Measurements from ENCODE around the gene POLR3K.

POLR3K gene

GRCh38 chr16:62283-62967 lies 9.0 kb upstream of the POLR3K start:
- TF ChIP-seq CTCF (conservative IDR thresholded peaks at IDR 0.05) (no peak), ZFX (IDR thresholded peaks at IDR 0.05) (no peak)
- no peak overlapping the region for H3K27ac ChIP-seq

DNA sequence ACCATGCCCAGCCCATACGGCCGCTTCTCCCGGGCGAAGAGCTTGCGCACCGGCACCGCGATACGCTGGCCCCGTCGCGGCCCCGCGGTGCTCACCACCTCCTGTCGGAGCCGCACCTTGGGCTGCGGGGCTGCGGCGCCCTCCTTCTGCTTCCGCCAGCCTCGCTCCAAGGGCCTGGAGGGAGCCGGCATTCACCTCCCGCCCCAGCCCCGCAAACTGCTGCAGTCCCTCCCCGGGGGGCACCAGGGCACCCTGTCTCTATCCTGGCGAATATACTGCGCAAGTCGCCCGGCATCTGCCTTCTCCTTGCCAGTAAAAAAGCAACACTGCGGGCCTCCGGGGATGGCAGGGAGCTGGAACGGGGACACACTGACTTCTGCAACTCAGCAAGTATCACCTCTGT lies 8.5 kb upstream of the POLR3K start:
- no peak for TF ChIP-seq CTCF (conservative IDR thresholded peaks at IDR 0.05)
- no peak for TF ChIP-seq ZFX (IDR thresholded peaks at IDR 0.05)

GRCh38 chr16:60929-61878 lies 7.8 kb upstream of the POLR3K start:
- no peak overlapping the region for H3K27ac ChIP-seq
- TF ChIP-seq CTCF (conservative IDR thresholded peaks at IDR 0.05) (no peak), ZFX (IDR thresholded peaks at IDR 0.05) (no peak)

More for the DNA sequence above, 8.5 kb upstream of the POLR3K start:
- H3K27ac ChIP-seq: no peak overlapping the region

DNA sequence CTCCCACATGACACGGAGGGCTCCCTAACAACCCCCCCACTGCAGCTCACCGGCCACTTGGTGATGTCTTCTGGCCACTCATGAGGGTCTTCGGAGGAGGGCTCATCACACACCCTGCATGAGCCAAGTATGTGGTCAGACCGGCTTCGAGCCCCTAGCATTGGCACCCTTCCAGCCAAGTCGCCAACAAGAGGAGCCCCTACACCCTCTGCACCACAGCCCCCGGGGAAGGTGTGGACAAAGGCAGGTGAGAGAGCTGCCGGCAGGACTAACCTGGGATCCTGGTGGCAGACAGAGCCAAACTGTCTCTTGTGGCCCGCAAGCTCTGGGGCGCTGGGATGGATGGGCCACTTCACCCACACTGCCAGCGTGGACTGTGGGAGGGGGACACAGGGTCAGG lies 6.8 kb upstream of the POLR3K start:
- H3K27ac ChIP-seq: no peak overlapping the region
- TF ChIP-seq ZFX (IDR thresholded peaks at IDR 0.05): no peak
- TF ChIP-seq CTCF (conservative IDR thresholded peaks at IDR 0.05): no peak

DNA sequence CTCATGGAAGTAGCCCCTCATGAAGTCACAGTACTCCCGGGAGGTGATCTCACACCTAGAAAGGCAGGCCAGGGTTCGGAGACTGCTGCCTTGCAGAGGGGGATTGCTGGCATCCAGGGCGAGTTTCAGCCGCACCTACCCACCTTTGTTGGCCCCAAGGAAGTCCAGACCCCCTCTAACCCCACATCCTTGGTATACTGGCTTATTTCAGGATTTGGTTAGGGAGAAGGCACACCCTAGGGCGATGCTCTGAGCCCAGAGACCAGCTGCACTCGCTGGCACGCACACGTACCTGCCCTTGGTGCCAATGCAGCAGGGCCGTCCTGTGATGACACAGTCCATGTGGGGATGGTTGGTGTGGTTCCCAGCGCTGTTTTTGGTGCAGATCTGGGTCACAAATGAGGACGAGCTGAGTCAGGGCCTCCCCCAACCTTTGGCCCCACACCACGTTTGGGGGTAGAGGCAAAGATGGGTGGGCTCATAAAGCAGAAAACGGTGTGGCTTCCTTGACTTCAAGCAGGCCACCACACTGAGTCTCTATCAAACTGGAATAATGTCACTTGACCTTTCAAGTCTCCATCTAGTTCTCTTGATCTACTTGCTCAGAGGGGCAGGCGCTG lies 6.1 kb upstream of the POLR3K start:
- TF ChIP-seq ZFX (IDR thresholded peaks at IDR 0.05): no peak
- H3K27ac ChIP-seq: no peak overlapping the region

DNA sequence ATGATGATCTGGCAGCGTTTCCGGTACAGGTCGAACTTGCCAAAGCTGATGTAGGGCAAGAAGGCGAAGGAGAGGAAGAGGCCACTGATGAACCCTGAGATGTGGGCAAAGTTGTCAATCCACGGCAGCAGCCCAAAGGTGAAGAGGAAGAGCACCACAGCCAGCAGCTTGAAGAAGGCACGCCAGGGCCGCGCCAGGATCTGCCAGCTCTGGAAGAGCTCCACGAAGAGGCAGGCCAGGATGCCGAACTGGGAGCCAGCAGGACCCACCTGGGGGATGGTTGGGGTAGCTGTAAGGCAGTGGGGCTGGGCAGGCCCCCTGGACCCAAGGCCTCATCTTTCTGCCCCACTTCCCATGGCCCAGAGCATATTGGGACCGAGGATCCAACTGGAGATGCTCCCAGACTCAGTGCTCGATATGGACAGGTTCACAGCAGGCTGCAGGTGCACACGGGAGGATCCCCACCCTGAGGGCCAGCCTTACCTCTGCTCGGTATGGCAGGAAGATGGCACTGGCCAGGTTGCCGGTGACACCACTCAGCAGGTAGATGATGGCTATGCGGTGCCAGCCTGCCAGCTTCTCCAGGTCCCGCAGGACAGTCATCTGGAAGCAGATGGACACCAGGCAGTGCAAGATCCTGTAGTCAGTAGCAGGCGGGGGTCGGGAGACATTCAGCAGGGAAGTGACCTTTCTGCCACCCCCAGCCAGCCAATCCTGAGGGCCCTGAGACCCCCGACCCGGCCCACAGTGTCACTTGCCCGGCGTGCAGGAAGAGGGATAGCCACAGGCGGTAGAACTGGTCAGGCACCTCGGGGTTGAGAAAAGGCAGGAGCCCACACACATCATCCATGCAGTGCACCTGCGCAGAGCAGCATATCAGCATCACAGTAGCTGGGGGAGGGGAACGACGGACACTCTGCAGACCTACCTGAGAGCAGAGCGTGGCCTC lies 5.4 kb upstream of the POLR3K start:
- TF ChIP-seq ZFX (IDR thresholded peaks at IDR 0.05) (no peak), CTCF (conservative IDR thresholded peaks at IDR 0.05) (no peak)
- H3K27ac ChIP-seq: no peak overlapping the region

DNA sequence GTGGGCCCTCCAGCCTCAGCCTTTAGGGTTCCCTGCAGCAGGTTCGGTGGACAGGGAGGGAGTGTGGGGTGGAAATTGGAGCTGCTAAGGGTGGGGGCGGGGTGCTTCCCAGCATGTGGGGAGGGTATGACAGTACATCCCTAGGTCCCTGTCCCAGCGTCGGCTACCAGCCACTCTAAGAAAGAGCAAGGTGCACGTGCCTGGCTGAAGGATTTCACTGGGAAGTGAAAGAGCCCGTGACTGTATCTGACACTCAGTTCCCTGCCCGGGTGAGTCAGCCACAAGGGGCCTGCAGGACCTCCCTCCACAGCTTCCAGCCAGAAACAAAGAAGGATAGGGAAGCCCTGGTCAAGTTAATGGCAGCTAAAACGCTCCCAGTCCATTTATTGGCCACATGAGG lies 4.3 kb upstream of the POLR3K start:
- TF ChIP-seq CTCF (conservative IDR thresholded peaks at IDR 0.05): no peak
- TF ChIP-seq ZFX (IDR thresholded peaks at IDR 0.05): no peak
- H3K27ac ChIP-seq: no peak overlapping the region
